Right lobe of liver (tissue), 4 donors: ENCODE data around the gene STH.

Source experiments
- CTCF ChIP-seq, 4 donors: fragments of 200-600 bp in 3 of 4; fragments of 450-650 bp in 1 of 4; IDR thresholded peaks; one replicate each; pipeline versions ENCODE4 v1.5.1 to v1.8.0; 2016 to 2022; ENCODE audit warnings: antibody characterized with exemption in 4 of 4, mild to moderate bottlenecking in 2 of 4
- POLR2A ChIP-seq: fragments of 450-650 bp; IDR thresholded peaks from one replicate; pipeline ENCODE4 v1.6.1; 2017; ENCODE audit warnings: antibody characterized with exemption, mild to moderate bottlenecking
- donor health status: DM: no; HTN: no; CAD: no.
- donor health status: DM: no; HTN: no; CAD: no.
- donor health status: DM: no; HTN: yes; CAD: no.

- TF ChIP-seq CTCF (IDR thresholded peaks at IDR 0.05) (no peak), POLR2A (no peak)
These were observed 30.6 kb downstream of the STH start for GRCh38 chr17:46029627-46030026.
